Hepatic stellate cell (primary cell): Measurements from ENCODE around the gene RBM7.

ENCODE experiments used
- DNase-seq: peaks from one replicate; pipeline ENCODE4 v3.0.0; 2011; ENCODE audit warnings: low spot score

RBM7 gene

DNA sequence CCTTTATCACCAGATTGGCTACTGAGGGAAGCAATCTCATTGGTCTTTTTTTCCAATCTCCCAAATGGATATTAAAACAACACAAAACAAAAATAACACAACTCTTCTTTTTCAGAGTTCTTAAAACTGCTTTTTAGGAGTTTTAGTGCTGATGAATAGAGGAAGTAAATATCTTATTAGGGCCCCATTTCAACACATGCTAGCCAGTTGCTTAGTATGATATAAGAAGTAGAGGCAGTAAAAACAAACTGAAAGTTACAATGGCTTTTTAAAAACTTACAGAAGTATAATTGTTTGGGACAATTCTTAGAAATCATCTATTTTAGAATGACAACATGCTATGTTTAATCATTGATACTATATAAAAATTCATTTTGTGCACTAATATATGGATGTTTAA, 3.5 kb upstream of the RBM7 start:
- DNase-seq, result no peak

GRCh38 chr11:114397349-114397982, 3.0 kb upstream of the RBM7 start:
- no peak for DNase-seq

DNA sequence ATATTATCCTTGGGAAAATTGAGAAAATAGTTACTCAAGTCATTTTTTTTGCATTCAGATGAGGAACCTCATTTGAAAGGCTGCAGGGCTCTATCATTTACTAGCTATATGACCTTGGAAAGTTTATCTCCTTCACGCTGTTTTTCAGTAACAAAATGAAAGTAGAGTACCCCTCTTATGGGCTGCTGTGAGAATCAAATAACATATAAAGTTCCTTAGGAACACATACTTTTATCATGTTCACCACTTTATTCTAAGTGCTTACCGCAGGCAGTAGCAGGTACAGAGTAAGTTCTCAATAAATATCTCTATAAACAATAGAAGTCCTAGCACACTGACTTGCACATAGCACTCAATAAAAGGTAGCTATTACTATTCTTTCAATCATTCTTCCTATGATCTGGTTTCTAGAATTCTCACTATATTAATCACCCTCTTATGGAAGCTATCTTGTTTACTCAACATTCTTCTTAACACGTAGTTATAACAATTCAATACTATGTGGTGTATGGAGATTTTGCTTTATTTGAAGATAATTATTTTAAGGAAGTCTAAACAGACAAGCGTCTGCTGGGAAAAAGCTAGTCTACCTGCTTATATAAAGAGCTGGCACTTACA, 2.1 kb upstream of the RBM7 start:
- no peak for DNase-seq

DNA sequence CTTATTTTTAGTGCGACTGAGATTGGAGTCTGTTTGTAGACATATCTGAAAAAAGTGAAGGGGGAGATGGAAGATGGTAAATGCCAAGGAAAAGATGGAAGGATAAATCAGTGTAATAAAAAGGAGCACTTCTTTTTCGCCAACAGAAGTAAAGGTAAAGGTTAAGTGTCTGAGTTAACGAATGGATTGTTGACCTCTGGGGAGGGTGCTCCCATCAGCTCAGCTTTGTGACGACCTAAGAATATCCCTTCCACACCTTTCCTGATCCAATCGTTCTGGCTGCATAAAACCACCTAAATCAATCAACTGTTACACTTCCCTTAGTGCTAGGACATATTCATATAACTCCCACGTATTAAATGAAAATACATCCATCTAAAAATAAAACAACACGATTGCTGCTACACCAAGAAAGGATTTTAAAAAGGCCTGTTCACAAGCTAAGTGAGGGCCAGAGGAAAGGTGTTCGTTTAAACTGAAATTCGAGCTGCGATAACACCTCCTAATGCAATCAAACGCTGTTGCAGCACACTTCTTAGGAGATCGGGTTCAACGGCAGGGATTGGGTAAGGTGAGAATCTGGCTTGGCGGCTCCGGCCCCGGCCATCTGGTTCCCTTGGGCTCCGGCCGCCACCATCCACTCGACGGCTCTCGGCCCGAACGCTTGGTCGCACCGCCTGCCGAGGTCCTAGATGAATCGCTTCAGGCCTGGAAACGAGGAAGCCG, 813 bp upstream of the RBM7 start:
- DNase-seq, result no peak

DNA sequence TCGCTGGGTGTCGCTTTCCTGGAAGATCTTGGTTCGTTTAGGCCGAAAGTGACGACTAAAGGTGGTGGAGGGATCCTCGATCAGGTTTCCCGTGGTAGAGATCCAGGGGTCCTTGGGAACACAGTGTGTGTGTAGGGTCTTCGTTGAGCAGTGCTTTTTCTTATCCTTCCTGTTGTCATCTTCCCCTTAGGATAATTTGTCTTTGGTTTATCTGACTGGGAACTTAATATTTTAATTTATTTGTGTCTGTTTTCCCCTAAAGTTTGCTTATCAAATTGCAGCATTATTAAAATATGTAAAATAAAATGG, 403 bp downstream of the RBM7 start:
- DNase-seq, result no peak

- DNase-seq, result no peak
Measured at GRCh38 chr11:114401311-114401710, 845 bp downstream of the RBM7 start.

GRCh38 chr11:114412946-114413345, 12.5 kb downstream of the RBM7 start:
- DNase-seq, result no peak

DNA sequence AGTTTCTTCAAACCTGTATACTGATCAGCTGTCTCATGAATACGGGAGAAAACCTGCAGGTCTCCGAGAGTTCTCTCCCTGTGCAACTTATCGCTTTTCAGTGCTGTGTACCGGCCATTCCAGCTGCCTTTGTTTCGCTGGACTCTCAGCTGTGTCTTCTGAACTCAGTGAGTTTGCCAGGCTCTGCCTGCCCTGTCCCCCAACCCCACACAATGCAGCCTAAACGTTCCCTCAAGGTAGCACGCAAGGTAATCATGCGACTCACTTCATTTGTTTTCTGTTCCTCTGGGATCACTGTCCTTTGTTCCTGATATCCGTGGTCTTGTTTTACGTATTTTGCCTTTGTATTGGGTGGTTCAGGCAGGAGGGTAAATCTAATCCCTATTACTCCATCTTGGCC, 13.5 kb downstream of the RBM7 start:
- no peak for DNase-seq

- no peak for DNase-seq
Measured at GRCh38 chr11:114416441-114416961, 16.0 kb downstream of the RBM7 start.

GRCh38 chr11:114426280-114426679, 25.8 kb downstream of the RBM7 start:
- no peak for DNase-seq

DNA sequence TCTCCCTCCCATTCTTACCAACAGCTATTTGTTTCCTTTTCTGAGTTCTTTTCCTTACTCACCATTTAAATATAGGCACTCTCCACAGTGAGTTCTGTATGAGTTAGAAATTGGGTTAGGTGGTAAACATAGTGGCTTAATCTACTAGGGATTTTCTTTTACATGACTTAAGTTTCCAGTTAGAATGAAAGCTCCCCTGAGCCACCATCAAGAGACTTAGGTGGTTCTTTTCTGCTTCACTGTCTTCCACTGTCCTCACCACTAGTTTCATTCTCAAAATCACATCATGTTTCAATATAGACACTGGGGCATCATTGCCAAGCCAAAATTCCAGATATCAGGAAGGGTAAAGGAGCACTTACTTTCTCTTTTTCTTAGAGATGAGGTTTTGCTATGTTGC, 29.8 kb downstream of the RBM7 start:
- DNase-seq, result no peak

GRCh38 chr11:114432893-114433292, 32.4 kb downstream of the RBM7 start:
- DNase-seq, result no peak

DNA sequence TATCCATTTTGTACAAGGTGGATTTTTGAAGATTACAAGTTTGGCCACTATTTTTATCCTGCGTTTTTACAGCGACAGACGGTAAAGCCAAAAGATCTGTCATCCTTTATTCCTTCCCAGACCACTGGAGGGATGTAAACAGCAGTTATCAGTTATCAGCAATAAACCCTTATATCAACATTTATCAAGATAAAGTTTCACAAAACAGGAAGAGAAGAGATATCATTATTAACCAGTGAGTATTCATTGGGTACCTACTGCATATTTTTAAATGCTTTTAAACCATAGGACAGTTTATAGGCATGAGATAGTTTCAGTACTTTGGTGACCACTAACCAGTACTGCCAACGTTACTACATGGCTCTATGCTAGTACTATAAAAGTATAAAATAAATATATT, 32.9 kb downstream of the RBM7 start:
- DNase-seq, result no peak

- no peak for DNase-seq
Measured at GRCh38 chr11:114438303-114438702, 37.8 kb downstream of the RBM7 start.

DNA sequence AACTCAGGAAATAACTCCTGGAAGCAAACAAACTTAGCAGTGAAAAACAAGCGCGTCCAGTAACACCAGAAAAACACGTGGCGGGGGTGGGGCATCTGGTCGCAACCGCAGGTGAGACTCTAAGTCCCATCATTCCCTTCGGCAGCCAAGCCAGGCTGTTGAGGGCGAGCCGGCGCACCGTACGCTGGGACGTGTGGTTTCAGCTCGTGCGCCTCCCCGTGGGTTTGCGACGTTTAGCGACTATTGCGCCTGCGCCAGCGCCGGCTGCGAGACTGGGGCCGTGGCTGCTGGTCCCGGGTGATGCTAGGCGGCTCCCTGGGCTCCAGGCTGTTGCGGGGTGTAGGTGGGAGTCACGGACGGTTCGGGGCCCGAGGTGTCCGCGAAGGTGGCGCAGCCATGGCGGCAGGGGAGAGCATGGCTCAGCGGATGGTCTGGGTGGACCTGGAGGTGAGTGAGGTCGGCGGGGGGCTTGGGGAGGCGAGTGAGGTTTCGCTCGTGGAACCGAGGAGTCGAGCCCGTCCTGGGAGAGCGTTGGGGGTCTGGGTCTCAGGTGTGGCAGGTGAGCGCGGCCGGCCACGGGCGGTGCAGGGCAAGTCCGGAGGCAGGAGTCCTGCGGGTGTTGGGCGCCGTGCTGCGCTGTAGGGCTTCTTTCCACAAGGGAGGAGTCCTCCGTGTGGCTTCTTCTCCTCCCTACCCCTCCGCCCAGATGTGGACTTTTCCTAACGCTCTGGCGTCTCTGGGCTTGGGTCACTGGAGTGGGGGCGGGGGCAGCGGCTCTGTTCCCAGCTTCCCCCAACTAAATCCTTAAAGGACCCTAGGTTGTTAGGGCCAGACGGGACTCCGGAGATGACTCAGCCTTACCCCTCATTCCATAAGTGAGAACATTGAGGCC, 39.0 kb downstream of the RBM7 start, which contains the start of gene REXO2:
REXO2 (plus strand) TSS at position 239 of the 892 bp plus-strand sequence; CDS start at position 301, 62 bp downstream.
- DNase-seq, result peak; percentile 92

GRCh38 chr11:114440121-114440860, 39.8 kb downstream of the RBM7 start:
- peak; percentile 30 for DNase-seq

GRCh38 chr11:114440971-114441763, 40.7 kb downstream of the RBM7 start:
- no peak for DNase-seq

DNA sequence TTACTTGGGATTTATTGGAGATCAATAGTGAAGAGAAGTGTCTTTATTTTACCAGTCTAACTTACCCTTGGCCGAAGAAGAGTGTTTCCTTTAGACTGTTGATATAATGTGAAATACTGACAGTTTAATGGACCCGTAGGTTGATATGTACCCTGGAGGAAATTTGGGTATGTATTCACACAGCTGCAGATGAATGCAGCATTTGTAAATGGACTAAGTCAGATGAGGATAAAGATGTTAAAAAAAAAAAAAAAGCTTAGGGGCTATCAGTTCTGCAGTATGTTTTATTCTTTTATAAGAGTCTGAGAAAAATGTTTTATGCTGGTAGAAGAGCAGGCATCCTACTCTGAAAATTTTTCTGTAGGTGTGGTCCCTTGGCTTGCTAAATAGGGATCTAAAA, 41.5 kb downstream of the RBM7 start:
- DNase-seq, result no peak

- DNase-seq, result no peak
Measured at GRCh38 chr11:114442536-114442935, 42.1 kb downstream of the RBM7 start.

DNA sequence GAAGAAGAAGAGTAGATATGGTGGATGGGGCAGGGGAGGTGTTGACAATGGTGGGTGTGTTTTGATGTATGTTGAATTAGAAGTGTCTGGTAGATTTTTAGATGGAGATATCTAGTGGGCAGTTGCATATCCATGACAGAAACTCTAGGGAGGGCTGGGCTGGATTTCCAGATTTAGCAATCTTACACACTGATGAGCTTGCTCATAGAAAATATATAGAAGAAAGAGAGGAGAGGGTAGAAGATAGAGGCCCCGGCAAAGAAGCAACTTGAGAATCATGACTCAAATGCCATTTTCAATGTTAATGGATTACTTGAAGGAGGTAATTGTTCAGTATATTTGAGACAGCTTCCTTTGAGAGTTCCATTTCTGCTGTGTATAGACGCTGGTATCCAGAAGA, 47.0 kb downstream of the RBM7 start:
- DNase-seq, result no peak

DNA sequence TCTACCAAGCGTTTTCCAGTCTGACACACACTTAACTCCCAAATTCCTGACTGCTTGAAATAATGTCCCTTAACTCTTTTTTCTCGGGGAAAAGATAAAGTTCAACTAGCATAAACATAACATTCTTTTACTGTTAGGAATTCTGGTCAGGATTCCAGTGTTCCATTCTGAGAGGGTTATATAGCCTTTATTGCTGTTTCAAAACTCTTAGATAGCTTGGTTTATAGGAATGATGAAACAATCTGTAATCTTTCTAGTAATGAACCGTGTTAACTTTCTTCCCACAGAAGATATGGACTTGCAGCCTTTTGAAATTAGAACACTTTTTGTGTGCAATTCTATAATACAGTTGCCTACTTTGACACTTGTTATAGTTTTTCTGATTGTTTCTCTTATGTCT, 47.4 kb downstream of the RBM7 start:
- DNase-seq, result peak; percentile 42
